ENCODE data around the gene WSB1.
A peak's percentile ranks its signal among the peaks of the same experiment; 100 is the strongest.
"Not testable (repeated sequence)": the region's sequence is repeated elsewhere in the genome, so short reads cannot be mapped to it uniquely, and the experiment has no call there.

WSB1 gene

DNA sequence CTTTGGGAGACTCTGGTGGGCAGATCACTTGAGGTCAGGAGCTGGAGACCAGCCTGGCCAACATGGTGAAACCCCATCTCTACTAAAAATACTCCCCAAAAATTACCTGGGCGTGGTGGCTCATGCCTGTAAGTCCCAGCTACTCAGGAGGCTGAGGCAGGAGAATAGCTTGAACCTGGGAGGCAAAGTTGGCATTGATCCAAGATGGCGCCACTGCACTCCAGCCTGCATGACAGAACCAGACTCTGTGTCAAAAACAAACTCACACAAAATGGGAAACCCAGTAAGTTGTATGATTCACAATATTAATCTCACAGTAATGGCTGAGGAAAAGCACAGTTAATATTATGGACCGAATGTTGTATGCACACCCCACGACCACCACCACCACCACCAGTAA, 24.3 kb downstream of the WSB1 start:
- Mint-ChIP-seq H3K4me3 (no peak overlapping the region), H3K36me3 (peaks cover 25% of the 10 kb centered on the region), H3K27me3 (no peaks in the 10 kb centered on the region), H3K4me1 (no peaks in the 10 kb centered on the region), H3K9me3 (no peaks in the 10 kb centered on the region), H3K27ac (no peak overlapping the region)
- DNase-seq (ENCODE audit: low spot score in 2 of 2) (no peak), ATAC-seq (ENCODE audit: low read depth) (no peak)

DNA sequence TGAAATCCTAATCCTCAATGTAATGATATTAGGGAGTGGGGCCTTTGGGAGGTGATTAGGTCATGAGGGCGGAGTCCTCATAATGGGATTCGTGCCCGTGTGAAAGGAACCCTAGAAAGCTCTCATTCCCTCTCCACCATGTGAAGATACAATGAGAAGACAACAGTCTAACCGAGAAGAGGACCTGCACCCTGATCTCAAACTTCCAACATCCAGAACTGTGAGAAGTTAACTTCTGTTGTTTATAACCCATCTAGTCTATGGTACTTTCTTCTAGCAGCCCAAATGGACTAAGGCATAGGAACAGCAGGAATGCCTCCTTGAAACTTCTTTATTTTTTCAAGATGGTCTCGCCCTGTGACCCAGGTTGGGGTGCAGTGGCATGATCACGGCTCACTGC, 24.7 kb downstream of the WSB1 start:
- Mint-ChIP-seq H3K4me1 (no peaks in the 10 kb centered on the region), H3K27ac (no peak overlapping the region), H3K4me3 (no peak overlapping the region), H3K27me3 (no peaks in the 10 kb centered on the region), H3K36me3 (peaks cover 23% of the 10 kb centered on the region), H3K9me3 (no peaks in the 10 kb centered on the region)
- DNase-seq (ENCODE audit: low spot score in 2 of 2) (no peak), ATAC-seq (ENCODE audit: low read depth) (no peak)

DNA sequence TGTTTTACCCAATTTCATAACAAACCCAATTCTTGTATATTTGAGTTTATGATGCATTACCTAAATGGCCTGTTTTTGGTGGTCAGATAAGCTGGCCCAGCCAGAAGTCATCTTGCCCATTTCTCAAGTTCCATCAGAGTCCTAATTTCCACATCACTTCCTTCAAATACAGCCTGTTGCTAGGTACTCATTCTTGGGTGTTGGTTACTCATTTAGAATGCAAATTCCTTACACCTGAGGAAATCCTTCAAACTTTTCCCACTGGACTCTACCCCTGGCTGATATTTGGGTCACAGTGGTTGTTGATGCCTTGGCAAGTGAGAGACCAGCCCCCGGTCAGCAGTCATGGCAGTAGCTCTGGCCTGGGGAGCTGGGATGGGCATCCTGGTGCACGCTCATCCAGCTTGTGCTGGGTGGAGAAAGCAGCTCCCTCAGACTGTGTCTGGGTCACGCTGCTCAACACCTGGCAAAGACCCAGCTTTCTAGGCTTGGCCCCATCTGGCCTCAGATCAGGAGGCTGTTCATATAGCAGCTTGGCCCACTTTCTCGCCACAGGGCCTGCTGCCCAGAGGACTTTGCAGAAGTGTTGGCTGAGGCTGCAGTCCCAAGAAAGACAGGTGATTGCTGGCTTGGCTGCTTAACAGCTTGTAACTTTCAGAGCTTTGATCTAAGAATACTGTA, 25.8 kb downstream of the WSB1 start:
- no peaks in the 10 kb centered on the region for H3K27me3 Mint-ChIP-seq
- no peaks in the 10 kb centered on the region for H3K4me1 Mint-ChIP-seq
- no peaks in the 10 kb centered on the region for H3K9me3 Mint-ChIP-seq
- H3K4me3 Mint-ChIP-seq, result no peak overlapping the region
- DNase-seq (ENCODE audit: low spot score in 2 of 2) (no peak), ATAC-seq (ENCODE audit: low read depth) (no peak)
- H3K36me3 Mint-ChIP-seq, result peaks cover 20% of the 10 kb centered on the region
- H3K27ac Mint-ChIP-seq, result peak overlapping the region; percentile 56

DNA sequence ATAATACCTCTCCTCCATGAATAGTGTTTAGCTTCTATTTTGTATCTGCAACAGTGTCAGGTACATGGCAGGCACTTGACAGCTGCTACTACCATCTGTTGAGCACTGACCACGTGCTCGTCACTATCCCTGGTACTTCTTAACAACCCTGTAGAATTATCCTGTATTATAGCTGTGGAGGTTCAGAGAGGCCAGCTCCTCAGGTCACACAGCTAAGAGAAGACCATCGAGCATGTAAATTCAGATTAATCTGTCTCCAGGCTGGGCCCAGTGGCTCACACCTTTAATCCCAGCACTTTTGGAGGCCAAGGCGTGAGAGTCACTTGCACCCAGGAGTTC, 26.3 kb downstream of the WSB1 start:
- peaks cover 16% of the 10 kb centered on the region for H3K36me3 Mint-ChIP-seq
- H3K4me3 Mint-ChIP-seq, result no peak overlapping the region
- H3K4me1 Mint-ChIP-seq, result no peaks in the 10 kb centered on the region
- H3K27me3 Mint-ChIP-seq, result no peaks in the 10 kb centered on the region
- peak overlapping the region; percentile 56 for H3K27ac Mint-ChIP-seq
- no peaks in the 10 kb centered on the region for H3K9me3 Mint-ChIP-seq
- DNase-seq (ENCODE audit: low spot score in 2 of 2), result no peak
- no peak for ATAC-seq (ENCODE audit: low read depth)

DNA sequence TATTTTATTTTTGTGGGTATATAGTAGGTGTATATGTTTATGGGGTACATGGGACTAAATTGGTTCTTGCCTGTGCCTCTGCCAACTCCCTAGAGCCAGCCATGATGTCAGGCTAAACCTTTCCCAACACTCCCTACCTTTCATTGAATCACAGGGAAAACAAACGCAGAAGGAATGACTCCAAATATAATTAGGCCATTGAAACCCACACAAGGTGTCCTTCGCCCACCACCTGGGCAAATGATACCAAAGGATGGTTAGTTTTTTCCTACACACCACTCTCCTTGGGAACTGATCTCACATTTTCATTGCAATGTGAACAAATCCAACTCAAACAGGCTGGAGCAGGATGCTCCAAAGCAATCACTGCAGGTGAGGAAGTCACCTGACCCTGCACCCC, 27.5 kb downstream of the WSB1 start:
- ATAC-seq (ENCODE audit: low read depth) (no peak), DNase-seq (ENCODE audit: low spot score in 2 of 2) (no peak)
- H3K9me3 Mint-ChIP-seq, result no peaks in the 10 kb centered on the region
- peaks cover 7% of the 10 kb centered on the region for H3K36me3 Mint-ChIP-seq
- no peak overlapping the region for H3K4me3 Mint-ChIP-seq
- H3K4me1 Mint-ChIP-seq, result no peaks in the 10 kb centered on the region
- H3K27me3 Mint-ChIP-seq, result peaks cover 2% of the 10 kb centered on the region
- no peak overlapping the region for H3K27ac Mint-ChIP-seq

DNA sequence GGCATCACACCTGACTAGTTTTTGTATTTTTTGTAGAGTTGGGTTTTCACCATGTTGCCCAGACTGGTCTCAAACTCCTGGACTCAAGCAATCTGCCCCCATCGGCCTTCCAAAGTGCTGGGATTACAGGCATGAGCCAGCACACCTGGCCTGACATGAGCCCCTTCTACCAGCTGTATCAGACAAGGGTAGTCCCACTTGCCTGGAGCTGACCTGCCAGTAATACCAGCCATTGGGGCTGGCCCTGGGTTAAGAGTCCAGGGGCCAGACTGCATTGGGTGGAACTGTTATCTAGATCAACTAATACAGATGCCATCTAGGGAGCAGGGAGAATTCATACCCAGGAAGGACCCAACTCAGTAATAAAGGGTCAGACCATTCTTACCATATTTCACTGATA, 28.1 kb downstream of the WSB1 start:
- no peaks in the 10 kb centered on the region for H3K9me3 Mint-ChIP-seq
- H3K4me3 Mint-ChIP-seq, result no peak overlapping the region
- no peak for DNase-seq (ENCODE audit: low spot score in 2 of 2)
- H3K27me3 Mint-ChIP-seq, result peaks cover 2% of the 10 kb centered on the region
- H3K27ac Mint-ChIP-seq, result no peak overlapping the region
- ATAC-seq (ENCODE audit: low read depth), result no peak
- no peaks in the 10 kb centered on the region for H3K4me1 Mint-ChIP-seq
- peaks cover 4% of the 10 kb centered on the region for H3K36me3 Mint-ChIP-seq

DNA sequence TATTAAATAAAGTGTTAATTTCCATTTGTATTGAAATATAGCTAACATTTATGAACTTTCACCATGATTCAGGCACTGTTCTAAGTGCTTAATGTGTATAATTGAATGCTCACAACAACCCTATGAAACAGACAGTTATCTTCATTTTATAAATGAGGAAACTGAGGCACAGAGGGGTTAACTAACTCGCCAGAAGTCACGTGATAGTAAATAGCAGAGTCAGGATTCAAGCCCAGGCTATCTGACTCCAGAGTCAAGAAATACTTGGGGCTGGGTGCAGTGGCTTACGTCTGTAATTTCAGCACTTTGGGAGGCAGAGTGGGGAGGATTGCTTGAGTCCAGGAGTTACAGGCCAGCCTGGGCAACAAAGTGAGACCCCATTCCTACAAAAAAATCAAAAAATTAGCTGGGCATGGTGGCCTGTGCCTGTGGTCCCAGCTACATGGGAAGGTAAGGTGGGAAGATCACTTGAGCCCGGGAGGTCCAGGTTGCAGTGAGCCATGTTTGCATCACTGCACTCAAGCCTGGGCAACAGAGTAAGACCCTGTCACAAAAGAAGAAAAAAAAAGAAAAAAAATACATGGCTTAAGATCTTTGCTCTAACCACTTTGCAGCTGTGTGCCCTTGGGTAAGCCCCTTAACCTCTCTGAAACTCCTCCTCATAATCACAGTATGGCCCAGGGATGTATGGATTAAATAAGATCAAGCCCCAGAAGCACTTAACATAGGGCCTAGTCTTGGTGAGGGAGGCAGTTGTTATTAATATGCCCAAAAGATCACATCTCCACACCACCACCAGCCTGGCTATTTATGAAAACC, 29.0 kb downstream of the WSB1 start:
- H3K36me3 Mint-ChIP-seq, result peaks cover 4% of the 10 kb centered on the region
- H3K9me3 Mint-ChIP-seq, result no peaks in the 10 kb centered on the region
- H3K4me1 Mint-ChIP-seq, result peaks cover 4% of the 10 kb centered on the region
- H3K27me3 Mint-ChIP-seq, result peaks cover 2% of the 10 kb centered on the region
- H3K4me3 Mint-ChIP-seq, result no peak overlapping the region
- no peak for DNase-seq (ENCODE audit: low spot score in 2 of 2)
- no peak for ATAC-seq (ENCODE audit: low read depth)
- no peak overlapping the region for H3K27ac Mint-ChIP-seq

DNA sequence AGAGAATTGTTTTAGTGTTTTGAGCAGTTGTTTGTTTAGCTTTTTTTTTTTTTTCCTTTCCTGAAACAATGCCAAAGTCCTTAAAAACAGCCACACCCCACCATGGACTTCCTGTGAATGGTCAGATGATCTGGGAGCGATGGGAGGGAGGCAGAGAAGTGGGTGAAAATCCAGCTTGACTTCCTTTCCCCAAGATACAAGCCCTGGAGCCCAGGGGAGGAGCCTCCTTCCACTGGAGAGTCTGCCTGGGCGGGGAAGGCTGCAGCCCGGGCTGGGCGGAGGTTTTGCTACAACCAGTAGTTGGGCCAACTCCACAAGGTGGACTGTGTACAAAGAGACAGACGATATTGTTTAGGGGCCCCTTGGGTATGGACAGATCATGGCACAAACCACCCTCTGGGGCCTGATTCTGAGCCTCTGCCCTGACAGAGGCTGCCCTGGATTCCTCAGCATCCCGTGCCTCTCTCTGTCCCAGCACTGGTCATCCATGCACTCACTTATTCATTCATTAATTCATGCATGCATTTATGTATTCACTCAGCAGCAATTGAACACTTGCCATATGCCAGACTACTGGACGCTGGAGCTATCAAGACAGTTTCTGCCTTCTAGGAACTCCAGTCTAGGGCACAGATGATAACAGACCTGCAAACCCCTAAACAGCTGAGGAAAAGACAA, 29.8 kb downstream of the WSB1 start:
- ATAC-seq (ENCODE audit: low read depth) (no peak), DNase-seq (ENCODE audit: low spot score in 2 of 2) (no peak)
- H3K27me3 Mint-ChIP-seq, result peaks cover 2% of the 10 kb centered on the region
- H3K9me3 Mint-ChIP-seq, result no peaks in the 10 kb centered on the region
- H3K4me3 Mint-ChIP-seq, result no peak overlapping the region
- H3K27ac Mint-ChIP-seq, result no peak overlapping the region
- peaks cover 4% of the 10 kb centered on the region for H3K4me1 Mint-ChIP-seq
- no peaks in the 10 kb centered on the region for H3K36me3 Mint-ChIP-seq

DNA sequence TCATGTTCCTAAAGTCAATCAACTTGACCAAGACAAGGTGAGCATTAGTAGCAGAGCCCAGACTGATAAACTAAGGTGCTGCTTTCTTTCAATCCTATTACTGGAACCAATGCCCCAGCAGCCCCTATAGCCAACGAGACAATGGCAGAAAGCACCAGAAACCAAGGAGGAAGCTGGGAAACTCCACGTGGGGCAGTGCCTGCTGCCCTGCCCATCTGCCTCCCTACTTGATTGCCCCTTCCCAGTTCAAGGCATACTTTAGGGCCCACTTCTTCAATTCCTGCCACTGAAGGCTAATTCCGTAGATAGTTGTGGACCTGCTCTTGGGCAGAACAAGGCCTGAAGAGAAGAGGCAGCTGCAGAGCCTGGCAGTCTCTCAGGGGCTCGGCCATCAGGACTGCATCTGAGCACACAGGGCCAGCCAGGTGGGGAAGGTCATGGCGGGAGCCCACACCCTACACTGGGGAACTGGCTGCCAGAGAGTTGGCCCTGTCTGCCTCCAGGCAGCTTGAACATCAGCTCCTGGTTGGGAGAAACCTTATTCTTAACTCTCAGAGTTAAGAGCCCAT, 30.9 kb downstream of the WSB1 start:
- H3K27me3 Mint-ChIP-seq, result peaks cover 2% of the 10 kb centered on the region
- no peak overlapping the region for H3K4me3 Mint-ChIP-seq
- no peaks in the 10 kb centered on the region for H3K9me3 Mint-ChIP-seq
- DNase-seq (ENCODE audit: low spot score in 2 of 2) (no peak), ATAC-seq (ENCODE audit: low read depth) (no peak)
- H3K27ac Mint-ChIP-seq, result no peak overlapping the region
- H3K36me3 Mint-ChIP-seq, result no peaks in the 10 kb centered on the region
- H3K4me1 Mint-ChIP-seq, result peaks cover 4% of the 10 kb centered on the region

DNA sequence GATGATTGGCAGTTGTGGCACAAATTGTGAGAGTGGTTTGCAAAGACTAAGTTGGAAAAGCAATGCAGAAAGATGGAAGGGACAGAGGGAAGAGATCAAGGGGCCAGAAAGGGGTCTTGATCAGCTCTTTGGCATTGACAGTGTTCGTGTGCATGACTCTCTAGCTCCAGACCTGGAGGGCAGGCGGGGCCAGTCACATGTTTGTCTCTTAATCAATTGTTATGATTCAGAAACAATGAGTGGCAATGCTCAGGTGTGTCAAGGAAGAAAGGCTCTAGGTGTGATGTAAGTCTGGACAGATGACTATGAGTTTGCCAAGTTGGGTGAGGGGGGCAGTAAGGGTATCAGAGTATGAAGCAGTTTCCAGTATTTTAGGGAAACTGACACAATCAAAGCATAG, 32.1 kb downstream of the WSB1 start:
- Mint-ChIP-seq H3K9me3 (no peaks in the 10 kb centered on the region), H3K27ac (no peak overlapping the region), H3K36me3 (no peaks in the 10 kb centered on the region), H3K4me3 (no peak overlapping the region), H3K4me1 (peaks cover 4% of the 10 kb centered on the region), H3K27me3 (peaks cover 2% of the 10 kb centered on the region)
- ATAC-seq (ENCODE audit: low read depth) (no peak), DNase-seq (ENCODE audit: low spot score in 2 of 2) (no peak)

DNA sequence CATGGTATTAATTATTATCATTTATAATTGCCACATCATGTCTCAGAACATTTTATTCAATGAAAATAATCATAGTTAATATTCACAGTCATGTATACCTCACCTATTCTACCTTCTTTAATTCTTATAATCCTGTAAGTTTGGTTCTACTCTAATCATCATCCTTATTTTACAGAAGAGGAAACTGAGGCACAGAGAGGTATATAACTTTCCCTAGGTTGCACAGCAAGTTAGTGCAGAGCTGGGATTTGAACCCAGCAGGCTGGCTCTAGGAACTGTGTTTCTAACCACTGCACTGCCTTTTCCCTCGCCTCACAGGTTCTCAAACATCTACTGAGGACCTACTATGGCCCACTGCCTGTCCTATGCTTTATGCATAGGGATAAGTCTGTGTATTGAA, 32.7 kb downstream of the WSB1 start:
- Mint-ChIP-seq H3K4me1 (peaks cover 6% of the 10 kb centered on the region), H3K27ac (no peak overlapping the region), H3K36me3 (no peaks in the 10 kb centered on the region)

DNA sequence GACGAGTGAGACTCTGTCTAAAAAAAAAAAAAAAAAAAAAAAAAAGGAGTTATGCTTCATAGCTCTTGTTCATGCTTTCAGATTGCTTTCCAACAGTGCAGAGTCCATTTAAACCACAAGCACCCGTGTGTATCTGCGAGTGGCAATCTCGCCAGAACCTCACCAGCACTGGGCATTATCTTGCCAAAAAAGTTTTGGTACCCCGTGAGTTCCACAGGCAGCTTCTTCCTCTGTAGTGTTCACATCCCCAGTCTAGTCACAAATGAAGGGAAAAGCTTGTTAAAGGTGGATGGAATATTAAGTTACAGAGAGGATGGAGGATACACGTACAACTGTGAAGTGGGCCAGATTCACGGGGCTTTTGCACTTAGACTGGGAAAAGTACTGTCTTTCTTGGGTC, 33.5 kb downstream of the WSB1 start:
- Mint-ChIP-seq H3K27me3 (peaks cover 2% of the 10 kb centered on the region), H3K27ac (no peak overlapping the region), H3K4me3 (no peak overlapping the region), H3K4me1 (peaks cover 11% of the 10 kb centered on the region), H3K9me3 (no peaks in the 10 kb centered on the region), H3K36me3 (no peaks in the 10 kb centered on the region)
- no peak for ATAC-seq (ENCODE audit: low read depth)
- DNase-seq (ENCODE audit: low spot score in 2 of 2), result no peak

More for the DNA sequence above, 32.7 kb downstream of the WSB1 start:
- ATAC-seq (ENCODE audit: low read depth) (no peak), DNase-seq (ENCODE audit: low spot score in 2 of 2) (no peak)
- Mint-ChIP-seq H3K9me3 (no peaks in the 10 kb centered on the region), H3K27me3 (peaks cover 2% of the 10 kb centered on the region), H3K4me3 (no peak overlapping the region)

DNA sequence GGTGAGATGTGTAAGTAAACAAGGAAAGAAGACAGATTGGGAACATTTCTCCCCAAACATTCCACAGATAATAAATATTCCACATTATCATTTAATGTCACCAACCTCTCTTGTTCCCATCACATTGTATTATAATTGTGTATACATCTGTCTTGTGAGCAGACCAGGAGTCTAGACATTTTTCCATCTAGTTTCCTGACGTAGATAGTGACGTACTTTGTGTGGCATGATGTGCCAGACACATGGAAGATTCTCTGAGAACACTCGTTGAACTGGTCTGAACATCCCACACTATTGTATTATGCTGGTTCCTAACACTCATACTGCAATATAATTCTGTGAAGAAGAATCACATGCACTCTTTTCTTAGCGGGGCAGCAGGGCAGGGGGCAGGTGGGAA, 34.0 kb downstream of the WSB1 start:
- DNase-seq (ENCODE audit: low spot score in 2 of 2) (no peak), ATAC-seq (ENCODE audit: low read depth) (no peak)
- no peak overlapping the region for H3K4me3 Mint-ChIP-seq
- peaks cover 11% of the 10 kb centered on the region for H3K4me1 Mint-ChIP-seq
- H3K9me3 Mint-ChIP-seq, result no peaks in the 10 kb centered on the region
- no peak overlapping the region for H3K27ac Mint-ChIP-seq
- H3K27me3 Mint-ChIP-seq, result peaks cover 2% of the 10 kb centered on the region
- no peaks in the 10 kb centered on the region for H3K36me3 Mint-ChIP-seq

DNA sequence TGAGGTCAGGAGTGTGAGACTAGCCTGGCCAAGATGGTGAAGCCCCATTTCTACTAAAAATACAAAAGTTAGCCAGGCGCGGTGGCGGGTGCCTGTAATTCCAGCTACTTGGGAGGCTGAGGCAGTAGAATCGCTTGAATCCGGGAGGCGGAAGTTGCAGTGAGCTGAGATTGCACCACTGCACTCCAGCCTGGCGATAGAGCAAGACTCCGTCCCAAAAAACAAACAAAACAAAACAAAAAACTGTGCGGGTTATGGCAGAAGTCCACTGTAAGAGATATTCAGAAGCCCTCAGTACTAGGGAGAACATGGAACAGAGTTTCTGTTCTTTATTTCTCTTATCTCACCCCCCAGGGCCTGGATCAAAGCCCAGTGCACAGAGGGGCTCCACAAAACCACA, 34.8 kb downstream of the WSB1 start:
- not testable (repeated sequence) for H3K27ac Mint-ChIP-seq; ATAC-seq (ENCODE audit: low read depth); DNase-seq (ENCODE audit: low spot score in 2 of 2); H3K4me3 Mint-ChIP-seq; H3K27me3 Mint-ChIP-seq; H3K9me3 Mint-ChIP-seq; H3K36me3 Mint-ChIP-seq
- peaks cover 16% of the 10 kb centered on the region for H3K4me1 Mint-ChIP-seq

All from memory B cell (primary cell).